Hematopoietic multipotent progenitor cell treated with erythropoietin and hydrocortisone succinate and interleukin-3 and kit ligand, for 15 days (in vitro differentiated cells): ENCODE measurements around the gene SERPING1.

Source experiments
- DNase-seq: peaks from one replicate; pipeline ENCODE4 v3.0.0-alpha.2; 2015; ENCODE audit warnings: low spot score

The SERPING1 gene

GRCh38 chr11:57597916-57598830, 688 bp downstream of the SERPING1 start:
- DNase-seq: no peak

- no peak for DNase-seq
These were observed 1.3 kb downstream of the SERPING1 start for GRCh38 chr11:57598831-57599155.

- no peak for DNase-seq
These were observed 1.9 kb downstream of the SERPING1 start for GRCh38 chr11:57599381-57599780.

GRCh38 chr11:57601297-57601696, 3.8 kb downstream of the SERPING1 start:
- DNase-seq: no peak

GRCh38 chr11:57604296-57605027, 7.0 kb downstream of the SERPING1 start:
- no peak for DNase-seq

- DNase-seq: no peak
These were observed 7.5 kb downstream of the SERPING1 start for GRCh38 chr11:57605028-57605420.

GRCh38 chr11:57610170-57610569, 12.7 kb downstream of the SERPING1 start:
- no peak for DNase-seq

- DNase-seq: no peak
These were observed 16.8 kb downstream of the SERPING1 start for GRCh38 chr11:57614234-57614772.

- no peak for DNase-seq
These were observed 17.8 kb downstream of the SERPING1 start for GRCh38 chr11:57615308-57615707.

- no peak for DNase-seq
These were observed 19.1 kb downstream of the SERPING1 start for GRCh38 chr11:57616595-57616994.

- no peak for DNase-seq
These were observed 21.0 kb downstream of the SERPING1 start for GRCh38 chr11:57618438-57618837.

GRCh38 chr11:57619331-57619730, 21.8 kb downstream of the SERPING1 start:
- DNase-seq: no peak

GRCh38 chr11:57620467-57620866, 23.0 kb downstream of the SERPING1 start:
- DNase-seq: no peak

GRCh38 chr11:57622263-57622662, 24.8 kb downstream of the SERPING1 start:
- no peak for DNase-seq

- no peak for DNase-seq
These were observed 27.4 kb downstream of the SERPING1 start for GRCh38 chr11:57624864-57625263.

- DNase-seq: no peak
These were observed 29.4 kb downstream of the SERPING1 start for GRCh38 chr11:57626895-57627294.

- no peak for DNase-seq
These were observed 32.7 kb downstream of the SERPING1 start for GRCh38 chr11:57630171-57630570.

GRCh38 chr11:57632116-57632515, 34.6 kb downstream of the SERPING1 start:
- DNase-seq: no peak

GRCh38 chr11:57633394-57634070, 36.0 kb downstream of the SERPING1 start:
- DNase-seq: no peak

GRCh38 chr11:57634311-57634710, 36.8 kb downstream of the SERPING1 start:
- no peak for DNase-seq

- no peak for DNase-seq
These were observed 37.8 kb downstream of the SERPING1 start for GRCh38 chr11:57635246-57635645.

GRCh38 chr11:57637626-57638004, 40.1 kb downstream of the SERPING1 start:
- no peak for DNase-seq
